ELR (cell line): ENCODE measurements around the gene SDCCAG8.
"Not testable (repeated sequence)": the region's sequence is repeated elsewhere in the genome, so short reads cannot be mapped to it uniquely, and the experiment has no call there.

ENCODE experiments used
- DNase-seq: peaks from one replicate; pipeline ENCODE4 v3.0.0-alpha.2; 2015; ENCODE audit warnings: low read depth

Gene SDCCAG8

DNA sequence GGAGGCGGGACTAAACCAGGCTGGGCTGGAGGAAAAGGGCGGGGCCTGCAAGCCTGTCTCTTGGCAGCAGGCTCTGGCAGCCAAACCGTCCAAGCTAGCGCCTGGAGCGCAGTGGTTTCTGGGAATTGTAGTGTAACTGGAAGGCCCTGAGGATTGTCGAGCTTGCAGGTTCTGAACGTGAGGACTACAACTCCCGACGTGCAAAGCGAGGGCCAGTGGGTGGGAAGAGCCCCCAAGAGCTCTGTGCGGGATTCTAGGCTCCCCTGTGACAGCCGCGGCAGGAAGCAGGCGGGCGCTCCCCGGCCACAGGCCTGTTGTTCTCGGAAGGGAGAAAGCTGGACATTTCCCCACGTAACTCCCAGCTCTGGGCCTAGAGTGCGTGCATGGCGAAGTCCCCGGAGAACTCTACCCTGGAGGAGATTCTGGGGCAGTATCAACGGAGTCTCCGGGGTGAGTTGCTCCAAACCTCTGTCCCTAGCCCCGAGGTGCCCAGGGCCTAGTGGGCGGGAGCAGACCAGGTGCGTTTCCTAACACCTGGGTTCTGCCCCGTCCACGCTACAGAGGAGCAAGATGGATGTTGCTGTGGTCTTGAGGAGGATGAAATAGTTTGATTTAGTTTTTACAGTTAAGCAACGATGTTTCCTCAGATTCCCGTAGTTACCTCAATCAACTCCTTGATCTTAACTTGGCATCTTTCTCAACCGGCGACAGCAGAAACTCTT is at the start of gene SDCCAG8:
TSS of gene SDCCAG8 (plus strand) at position 251 of the 722 bp plus-strand sequence. CDS start at position 384, 133 bp downstream.
- peak; percentile 100 for DNase-seq

DNA sequence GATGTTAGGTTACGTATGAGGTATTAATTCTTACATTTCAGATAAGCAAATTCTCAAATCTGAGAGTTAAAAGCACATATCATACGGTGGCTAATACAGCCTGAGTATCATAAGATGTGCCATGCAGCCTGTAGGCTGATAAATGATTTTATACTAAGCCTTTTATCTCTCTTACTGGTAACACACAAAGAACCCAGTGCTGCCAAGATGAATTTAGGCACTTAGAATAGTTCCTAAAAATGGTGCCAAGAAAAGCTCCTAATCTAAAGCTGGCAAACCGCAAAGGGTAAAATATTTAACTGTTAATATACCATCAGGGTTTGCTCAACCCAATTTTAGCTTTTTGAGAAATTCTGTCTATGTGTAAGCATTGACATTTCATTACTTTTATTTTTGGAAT is 43.9 kb upstream of the SDCCAG8 start:
- DNase-seq = not testable (repeated sequence)

DNA sequence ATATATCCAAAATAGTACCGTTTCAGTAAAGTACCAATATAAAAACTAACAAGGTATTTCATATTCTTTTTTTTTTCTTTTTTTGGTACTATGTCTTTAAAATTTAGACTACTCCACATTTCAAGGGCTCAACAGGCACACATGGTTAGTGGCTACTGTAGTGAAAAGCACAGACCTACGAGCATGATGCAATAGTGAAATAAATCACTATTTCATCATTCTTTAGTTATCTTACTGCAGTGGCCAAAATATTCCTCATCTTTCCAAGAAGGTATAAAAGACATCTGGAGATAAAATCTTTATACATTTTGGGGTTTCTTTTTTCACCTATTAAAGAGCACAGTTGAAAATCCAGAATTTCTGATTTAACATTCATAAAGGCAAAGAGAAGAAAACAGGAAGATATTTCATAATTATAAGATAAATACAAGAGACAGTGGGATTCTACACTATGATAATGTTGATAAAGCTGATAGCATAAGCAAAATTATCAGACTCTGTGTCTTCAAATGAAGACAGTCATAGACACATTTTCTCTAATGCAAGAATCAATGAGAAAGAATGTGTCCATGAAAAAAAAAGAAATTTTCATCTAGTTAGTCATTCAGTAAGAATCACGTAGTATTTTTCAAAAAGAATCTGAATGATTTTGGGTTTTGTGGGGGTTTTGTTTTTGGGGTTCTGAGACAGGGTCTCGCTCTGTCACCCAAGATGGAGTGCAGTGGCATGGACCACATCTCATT is 42.6 kb upstream of the SDCCAG8 start:
- peak; percentile 74 for DNase-seq

DNA sequence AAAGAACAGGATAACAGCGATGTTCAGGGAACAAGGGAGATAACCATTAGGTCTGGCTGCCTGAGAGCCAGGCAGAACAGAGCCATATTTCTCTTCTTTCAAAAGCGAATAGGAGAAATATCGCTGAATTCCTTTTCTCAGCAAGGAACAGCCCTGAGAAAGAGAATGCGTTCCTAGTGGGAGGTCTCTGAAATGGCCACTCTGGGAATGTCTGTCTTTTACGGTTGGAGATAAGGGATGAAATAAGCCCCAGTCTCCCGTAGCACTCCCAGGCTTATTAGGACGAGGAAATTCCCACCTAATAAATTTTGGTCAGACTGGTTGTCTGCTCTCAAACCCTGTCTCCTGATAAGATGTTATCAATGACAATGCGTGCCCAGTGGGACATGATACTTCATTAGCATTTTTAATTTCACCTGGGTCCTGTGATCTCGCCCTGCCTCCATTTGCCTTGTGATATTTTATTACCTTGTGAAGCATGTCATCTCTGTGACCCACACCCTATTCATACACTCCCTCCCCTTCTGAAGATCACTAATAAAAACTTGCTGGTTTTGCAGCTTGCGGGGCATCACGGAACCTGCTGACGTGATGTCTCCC is 40.5 kb upstream of the SDCCAG8 start:
- DNase-seq = not testable (repeated sequence)

DNA sequence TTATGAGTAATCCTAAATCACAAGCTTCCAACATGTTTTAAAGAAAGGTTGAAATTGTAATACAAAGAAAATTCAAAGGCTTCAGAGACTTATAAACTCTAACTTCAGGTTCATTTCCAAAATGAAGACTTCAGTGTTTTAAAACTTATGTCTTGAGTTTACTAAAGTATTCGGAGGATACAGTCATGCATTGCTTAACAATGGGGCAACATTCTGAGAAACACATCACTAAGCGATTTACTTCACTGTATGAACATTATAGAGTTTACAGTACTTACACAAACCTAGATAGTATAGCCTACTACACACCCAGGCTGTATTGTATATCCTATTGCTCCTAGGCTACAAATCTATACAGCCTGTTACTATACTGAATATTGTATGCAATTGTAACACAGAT is 39.1 kb upstream of the SDCCAG8 start:
- no peak for DNase-seq

DNA sequence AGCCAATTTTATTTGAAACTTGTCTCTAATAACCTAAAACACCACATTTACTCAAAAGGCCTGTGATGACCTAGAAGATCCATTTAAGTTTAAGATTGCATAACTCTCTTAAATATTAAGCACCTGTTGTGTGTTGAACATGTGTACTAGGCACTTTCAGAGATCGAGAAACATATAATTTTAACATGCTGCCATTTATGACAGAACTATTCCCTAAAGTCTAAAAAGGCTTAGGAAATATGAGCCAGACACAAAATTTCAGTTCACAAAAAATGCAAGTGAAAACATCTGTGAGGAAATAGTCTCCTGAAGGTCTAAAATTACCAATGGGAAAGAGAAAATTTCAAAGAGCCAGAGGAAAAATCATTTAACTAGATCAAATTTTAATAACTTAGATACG is 38.5 kb upstream of the SDCCAG8 start:
- DNase-seq = no peak

DNA sequence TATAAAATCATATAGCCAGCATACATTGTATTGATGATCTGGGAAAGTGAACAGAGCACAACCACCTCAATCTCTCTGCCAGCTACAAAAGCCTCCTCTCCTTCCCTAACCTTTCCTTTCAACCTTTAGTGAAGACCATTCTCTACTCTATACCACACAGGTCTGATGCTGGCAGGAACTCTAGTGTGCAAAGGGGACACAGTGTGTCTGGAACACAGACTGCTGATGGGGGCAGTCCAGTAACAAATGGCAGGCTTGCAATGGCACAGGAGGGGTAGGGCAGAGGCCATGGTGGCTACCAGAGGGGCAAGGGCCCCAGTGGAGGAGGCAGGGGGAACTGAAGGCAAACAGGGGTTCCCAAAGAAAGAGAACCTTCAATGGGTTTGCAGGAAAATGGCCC is 37.8 kb upstream of the SDCCAG8 start:
- no peak for DNase-seq

DNA sequence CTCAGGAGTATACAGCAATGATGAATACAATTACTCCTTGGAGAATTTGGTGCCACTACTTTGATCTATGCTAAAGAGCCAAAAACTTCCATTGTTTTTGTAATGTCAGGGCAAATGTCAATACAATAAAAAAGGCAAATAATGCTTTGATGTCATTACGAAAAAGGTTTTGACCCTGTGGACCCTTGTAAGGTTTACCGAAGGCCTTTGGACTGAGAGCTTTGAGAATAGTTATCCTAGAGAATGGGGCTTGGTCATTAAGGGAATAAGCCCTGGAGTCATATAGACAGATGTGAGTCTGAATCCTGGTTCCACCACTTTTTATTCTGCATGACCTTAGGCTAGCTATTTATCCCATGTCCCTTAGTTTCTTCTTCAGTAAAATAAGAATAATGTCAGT is 28.2 kb upstream of the SDCCAG8 start:
- no peak for DNase-seq

DNA sequence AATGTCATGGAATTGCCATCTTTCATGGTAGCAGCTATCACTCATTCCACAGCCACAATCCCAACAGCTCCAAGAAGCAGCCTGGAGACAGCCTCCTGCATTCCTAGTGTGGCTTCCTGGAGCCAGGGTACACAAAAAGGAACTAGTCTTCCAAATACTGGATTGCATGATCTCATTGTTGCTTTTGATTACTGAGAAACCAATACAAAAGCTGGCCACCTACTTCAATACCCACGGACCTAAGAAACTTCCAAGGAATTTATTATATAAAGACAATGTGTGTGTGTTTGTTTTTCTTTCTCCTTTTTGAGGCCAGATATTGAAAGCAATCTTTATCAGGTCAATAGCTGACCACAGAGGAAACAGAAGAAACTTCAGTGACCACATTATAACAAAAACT is 26.3 kb upstream of the SDCCAG8 start:
- DNase-seq = no peak

DNA sequence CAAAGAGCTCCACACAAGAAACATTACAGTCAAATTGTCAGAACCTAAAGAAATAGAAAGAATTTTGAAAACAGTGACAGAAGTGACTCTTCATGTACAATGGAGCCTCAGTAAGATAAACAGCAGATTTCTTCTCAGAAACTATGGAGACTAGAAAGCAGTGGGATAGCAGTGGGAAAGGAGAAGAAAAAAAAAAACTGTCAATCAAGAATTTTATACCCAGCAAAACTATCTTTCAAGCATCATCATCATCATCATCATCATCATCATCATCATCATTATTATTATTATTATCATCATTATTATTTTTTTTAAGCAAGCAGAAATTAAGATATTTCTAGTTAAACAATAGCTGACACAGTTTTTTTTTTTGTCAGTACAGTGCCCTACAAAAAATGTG is 24.9 kb upstream of the SDCCAG8 start:
- DNase-seq = peak; percentile 66

DNA sequence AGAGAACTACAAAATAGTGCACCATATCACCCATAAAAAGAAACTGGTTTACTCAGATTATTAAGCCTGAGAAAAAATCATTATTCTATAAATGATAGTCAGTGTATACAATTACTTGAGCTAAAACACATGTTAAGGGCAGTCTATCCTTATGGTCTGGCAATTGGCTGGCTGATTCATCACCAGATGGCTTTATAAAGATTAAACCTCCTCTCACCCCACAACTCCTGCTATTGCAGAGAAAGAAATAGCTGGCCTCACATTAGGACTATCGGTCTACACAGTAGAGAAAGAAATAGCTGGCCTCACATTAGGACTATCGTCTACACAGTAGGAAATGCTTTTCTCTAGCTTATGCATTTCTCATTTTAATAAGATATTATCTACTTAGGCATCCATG is 21.9 kb upstream of the SDCCAG8 start:
- DNase-seq = no peak

DNA sequence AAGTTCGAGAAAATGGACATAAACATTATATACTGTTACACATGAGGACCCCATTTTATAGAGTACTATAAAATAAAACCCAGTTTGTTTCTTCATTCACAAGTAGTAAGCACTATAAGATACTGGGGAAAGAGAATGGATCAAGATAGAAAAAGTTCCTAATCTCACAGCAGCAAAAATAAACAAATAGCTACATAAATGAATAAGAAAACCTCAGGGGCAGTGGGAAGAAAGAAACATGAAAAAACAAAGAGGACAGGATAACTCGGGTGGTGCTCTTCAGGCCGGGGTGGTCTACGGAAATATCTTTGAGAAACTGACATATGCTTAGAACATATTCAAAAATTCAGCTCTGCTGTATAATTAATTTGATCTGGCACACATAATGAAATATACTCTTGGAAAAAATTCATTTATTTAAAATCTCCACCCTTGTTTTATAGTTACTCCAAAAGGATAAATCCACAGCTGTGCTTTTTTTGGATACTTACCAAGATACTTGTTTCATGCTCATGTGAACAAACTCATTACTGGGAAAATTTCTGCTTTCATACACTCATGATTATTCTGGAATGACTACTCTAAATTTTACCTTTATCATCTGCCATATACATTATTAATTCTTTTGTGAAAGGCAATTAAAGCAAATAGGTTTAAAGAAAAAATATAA is 20.7 kb upstream of the SDCCAG8 start:
- no peak for DNase-seq

DNA sequence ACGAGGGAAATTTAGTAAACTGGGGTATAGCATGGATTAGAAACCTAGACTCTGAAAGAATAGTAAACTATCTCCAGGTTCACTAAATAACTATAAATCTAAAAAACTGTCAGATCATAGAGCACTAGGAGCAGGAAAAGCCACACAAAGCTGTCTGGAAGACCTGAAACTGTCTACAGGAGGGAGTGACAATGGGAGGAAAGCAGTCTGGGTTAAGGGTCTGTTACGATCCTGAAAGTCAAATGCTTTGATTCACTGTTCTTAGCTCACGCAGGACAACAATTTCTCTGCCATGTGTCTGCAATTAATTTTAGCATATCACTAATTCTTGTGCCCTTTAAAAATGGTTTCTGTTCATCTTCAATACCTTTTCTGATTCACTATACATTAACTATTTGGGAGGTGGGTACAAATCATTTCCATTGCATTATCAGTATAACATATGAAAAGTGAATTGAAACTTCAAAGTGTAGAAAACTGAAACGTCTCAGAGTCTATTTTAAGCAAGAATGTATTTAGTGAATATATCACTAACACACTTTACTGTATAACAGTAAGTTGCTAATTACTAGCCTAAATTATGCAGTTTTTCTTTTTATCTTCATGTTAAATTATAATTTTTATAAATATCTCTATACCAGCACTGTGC is 19.1 kb upstream of the SDCCAG8 start:
- DNase-seq = no peak

DNA sequence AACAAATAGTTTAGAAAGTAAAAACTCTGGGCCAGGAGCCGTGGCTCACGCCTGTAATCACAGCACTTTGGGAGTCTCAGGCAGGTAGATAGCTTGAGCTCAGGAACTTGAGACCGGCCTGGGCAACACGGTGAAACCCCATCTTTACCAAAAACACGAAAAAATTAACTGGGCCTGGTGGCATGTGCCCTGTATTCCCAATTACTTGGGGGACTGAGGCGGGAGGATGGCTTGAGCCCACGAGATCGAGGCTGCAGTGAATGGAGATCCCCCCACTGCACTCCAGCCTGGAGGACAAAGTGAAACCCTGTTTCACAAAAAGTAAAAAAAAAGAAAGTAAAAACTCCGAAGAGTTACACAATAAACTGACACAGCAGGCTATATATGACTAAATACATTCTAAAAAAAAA is 11.4 kb upstream of the SDCCAG8 start:
- DNase-seq = no peak

DNA sequence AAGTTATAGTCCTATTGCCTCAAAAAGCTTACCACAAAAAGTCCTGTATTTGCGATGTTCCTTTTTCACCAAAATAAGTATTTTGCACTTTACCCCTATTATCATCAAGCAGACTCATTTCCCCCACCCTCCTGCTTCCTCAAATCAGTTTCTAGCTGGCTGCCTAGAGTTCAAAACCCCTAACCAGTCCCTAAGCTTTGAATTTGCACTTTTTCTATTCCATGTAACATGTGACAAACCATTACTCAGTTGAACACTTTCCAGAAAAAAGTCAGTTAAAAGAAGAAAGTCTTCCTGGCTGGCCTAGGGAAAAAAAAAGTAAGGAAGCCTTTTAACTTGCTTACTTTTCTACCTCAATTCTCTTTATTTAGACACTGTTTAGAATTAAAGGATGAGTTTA is 8.9 kb upstream of the SDCCAG8 start:
- DNase-seq = peak; percentile 53

DNA sequence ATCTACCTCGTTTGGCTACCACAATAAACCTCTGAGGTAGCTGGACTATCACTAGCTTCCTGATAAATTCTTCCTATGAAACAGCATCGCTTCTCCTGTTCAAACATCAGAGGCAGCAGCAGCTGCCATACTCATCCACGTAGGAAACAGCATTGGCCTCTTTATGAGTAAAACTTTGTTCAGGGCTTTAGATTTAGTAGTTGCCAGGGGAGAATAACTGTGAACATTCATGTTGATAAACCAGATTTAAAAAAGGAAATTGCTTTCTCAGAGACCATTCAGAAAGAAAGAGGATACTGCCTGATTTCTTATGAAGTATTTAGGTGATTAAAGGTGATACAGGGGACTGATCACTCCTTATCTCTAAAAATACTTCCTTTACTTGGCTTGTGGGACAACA is 7.9 kb upstream of the SDCCAG8 start:
- DNase-seq = no peak

DNA sequence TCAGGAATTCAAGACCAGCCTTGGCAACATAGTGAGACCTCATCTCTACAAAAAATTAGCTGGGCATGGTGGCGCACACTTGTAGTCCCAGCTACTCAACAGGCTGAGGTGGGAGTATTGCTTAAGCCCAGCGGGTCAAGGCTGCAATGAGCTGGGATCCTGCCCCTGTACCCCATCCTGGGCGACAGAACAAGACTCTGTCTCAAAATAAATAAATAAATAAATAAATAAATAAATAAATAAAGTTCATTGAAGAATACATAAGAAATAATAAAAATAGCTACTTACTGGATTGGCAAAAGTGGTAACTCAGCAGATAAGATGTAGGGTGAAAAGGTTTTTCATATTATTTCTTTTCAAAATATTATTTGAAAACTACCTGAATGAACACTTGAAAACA is 6.6 kb upstream of the SDCCAG8 start:
- DNase-seq = no peak

DNA sequence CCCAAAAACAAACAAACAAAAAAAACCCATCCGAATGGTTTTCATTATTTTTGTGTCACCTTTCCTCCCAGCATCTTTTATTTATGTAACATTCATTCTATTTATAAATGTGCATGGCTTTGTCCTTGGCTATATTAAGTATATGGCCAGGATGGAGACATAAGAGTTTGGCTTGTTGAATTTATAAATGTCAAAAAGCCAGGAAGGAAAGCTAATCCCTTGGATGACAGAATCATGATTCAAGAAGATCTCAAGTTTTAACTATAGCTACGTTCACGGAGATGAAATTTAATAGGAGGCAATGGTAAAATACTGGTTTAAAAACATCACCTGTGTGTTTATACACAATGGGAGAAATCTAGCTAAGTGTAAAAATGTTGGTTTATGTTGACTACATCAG is 5.7 kb upstream of the SDCCAG8 start:
- DNase-seq = no peak

DNA sequence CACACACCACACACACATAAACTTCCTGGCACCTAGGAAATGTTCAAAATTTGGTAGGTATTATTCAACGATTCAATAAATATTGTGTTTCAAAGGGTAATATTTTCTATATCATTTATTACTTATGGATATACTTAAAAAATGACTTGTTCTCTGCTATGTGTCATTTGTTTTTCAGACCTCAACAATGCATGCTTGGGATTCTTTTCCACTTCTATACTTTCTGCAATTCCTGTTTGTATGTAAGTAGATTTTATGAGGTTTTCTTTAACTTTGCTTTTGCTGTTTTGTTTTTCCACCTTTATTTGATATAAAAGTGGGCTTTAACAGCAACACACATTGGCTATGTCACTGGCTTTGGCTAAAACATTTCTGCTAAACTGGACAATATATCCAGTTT is 4.3 kb upstream of the SDCCAG8 start:
- peak; percentile 44 for DNase-seq

DNA sequence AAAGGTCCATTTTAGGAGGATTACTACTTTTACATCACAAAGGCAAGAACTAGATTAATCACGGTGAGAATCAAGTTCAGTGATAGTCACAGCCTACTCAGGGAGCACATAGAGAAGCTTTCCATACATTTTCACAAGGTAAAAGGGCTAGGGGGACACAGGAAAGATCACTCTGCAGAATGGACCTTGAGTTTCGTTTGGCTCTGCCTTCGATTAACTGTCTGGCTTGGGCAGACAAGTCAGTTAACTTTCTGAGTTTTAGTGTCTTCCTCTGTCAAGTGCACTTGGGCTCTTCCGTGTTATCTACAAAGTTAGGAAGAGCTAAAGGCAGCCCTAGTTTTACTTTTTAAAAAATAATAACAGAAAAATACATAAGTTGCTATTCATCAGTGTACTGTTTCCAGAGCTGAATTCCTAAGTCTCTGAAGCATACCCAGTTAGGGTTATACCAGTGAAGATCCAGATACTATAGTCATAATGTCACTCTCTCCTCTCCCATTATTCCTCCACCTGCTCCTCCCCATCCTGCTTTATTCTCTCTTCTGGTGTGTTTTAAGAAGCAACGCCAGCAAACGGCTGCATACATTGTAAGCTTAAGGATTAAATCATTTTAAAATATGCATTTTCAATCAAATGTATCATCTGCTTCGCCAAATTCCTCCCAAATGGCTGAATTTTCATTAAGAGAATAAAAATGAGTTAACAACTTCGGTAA is 2.5 kb upstream of the SDCCAG8 start:
- DNase-seq = peak; percentile 47

DNA sequence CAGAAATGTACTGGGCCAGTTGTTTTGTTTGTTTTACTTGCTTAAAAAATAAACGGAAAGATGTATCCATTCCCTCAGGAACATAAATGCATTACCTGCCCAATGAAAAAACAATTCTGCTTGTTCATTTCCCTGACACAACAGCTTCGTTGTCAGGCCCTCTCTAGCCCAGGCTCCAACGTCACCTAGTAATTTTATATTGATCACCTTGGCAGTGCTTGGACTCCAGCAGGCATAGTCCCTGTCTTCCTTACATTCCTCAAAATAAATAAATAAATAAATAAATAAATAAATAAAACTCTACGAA is 2.0 kb upstream of the SDCCAG8 start:
- DNase-seq = peak; percentile 37
